ENCODE measurements around the gene VPS52. TPM values are rescaled to one million over a fixed set of nuclear protein-coding genes. Genes with fewer than 3 reads are reported as not detected.

Gene VPS52
- total RNA-seq, 1 donor from 2014 or later: 47.5 TPM

GRCh38 chr6:33211136-33211535 is 60.5 kb downstream of the VPS52 start:
- Histone ChIP-seq H3K4me1 (peaks cover 28% of the 10 kb centered on the region), H3K4me3 (no peak overlapping the region), H3K27ac (no peak overlapping the region), H3K36me3 (peaks cover 21% of the 10 kb centered on the region), H3K27me3 (no peaks in the 10 kb centered on the region), H3K9me3 (no peaks in the 10 kb centered on the region)
- TF ChIP-seq, protein P1, sequence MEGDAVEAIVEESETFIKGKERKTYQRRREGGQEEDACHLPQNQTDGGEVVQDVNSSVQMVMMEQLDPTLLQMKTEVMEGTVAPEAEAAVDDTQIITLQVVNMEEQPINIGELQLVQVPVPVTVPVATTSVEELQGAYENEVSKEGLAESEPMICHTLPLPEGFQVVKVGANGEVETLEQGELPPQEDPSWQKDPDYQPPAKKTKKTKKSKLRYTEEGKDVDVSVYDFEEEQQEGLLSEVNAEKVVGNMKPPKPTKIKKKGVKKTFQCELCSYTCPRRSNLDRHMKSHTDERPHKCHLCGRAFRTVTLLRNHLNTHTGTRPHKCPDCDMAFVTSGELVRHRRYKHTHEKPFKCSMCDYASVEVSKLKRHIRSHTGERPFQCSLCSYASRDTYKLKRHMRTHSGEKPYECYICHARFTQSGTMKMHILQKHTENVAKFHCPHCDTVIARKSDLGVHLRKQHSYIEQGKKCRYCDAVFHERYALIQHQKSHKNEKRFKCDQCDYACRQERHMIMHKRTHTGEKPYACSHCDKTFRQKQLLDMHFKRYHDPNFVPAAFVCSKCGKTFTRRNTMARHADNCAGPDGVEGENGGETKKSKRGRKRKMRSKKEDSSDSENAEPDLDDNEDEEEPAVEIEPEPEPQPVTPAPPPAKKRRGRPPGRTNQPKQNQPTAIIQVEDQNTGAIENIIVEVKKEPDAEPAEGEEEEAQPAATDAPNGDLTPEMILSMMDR (IDR thresholded peaks at IDR 0.05): no peak
- ATAC-seq (no peak), DNase-seq (no peak)
- intact Hi-C loops (cut with DNase I): no loop called here

DNA sequence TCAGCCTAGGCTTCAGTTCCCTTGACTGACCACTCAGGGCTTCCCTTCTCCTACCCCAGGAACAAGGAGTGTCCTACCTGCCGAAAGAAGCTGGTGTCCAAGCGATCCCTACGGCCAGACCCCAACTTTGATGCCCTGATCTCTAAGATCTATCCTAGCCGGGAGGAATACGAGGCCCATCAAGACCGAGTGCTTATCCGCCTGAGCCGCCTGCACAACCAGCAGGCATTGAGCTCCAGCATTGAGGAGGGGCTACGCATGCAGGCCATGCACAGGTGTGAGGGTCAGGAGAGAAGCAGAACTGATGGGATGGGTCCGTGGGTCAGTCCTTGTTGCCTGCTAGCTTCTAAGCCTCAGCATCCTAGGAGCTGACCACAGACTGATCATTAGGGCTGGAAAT is 61.8 kb downstream of the VPS52 start:
- Histone ChIP-seq H3K36me3 (peaks cover 21% of the 10 kb centered on the region), H3K27ac (no peak overlapping the region), H3K27me3 (no peaks in the 10 kb centered on the region), H3K9me3 (no peaks in the 10 kb centered on the region), H3K4me3 (no peak overlapping the region), H3K4me1 (peaks cover 36% of the 10 kb centered on the region)
- ATAC-seq (no peak), DNase-seq (no peak)
- intact Hi-C loops (cut with DNase I): no loop called here
- TF ChIP-seq, protein P1 (IDR thresholded peaks at IDR 0.05): no peak

GRCh38 chr6:33208091-33208967 is 63.3 kb downstream of the VPS52 start, which contains the start of gene RING1:
Gene RING1, plus strand, starts transcription at chr6:33208500. Its CDS starts 323 bp downstream, at chr6:33208823.
- H3K36me3 ChIP-seq: peaks cover 30% of the 10 kb centered on the region
- peaks cover 35% of the 10 kb centered on the region for H3K4me1 ChIP-seq
- intact Hi-C loops (cut with DNase I): no loop called here
- TF ChIP-seq, protein P1 (IDR thresholded peaks at IDR 0.05): no peak
- H3K9me3 ChIP-seq: no peaks in the 10 kb centered on the region
- peak within 1 kb of the TSS; percentile 96 for H3K27ac ChIP-seq
- peak within 1 kb of the TSS; percentile 97 for H3K4me3 ChIP-seq
- peak; percentile 95 for DNase-seq
- ATAC-seq: peak; percentile 87
- no peaks in the 10 kb centered on the region for H3K27me3 ChIP-seq

GRCh38 chr6:33207552-33208090 is 64.1 kb downstream of the VPS52 start:
- Histone ChIP-seq H3K4me1 (peaks cover 28% of the 10 kb centered on the region), H3K9me3 (no peaks in the 10 kb centered on the region), H3K27ac (peak overlapping the region; percentile 96), H3K36me3 (peaks cover 37% of the 10 kb centered on the region), H3K4me3 (peak overlapping the region; percentile 97), H3K27me3 (no peaks in the 10 kb centered on the region)
- ATAC-seq (peak; percentile 7), DNase-seq (peak; percentile 85)
- TF ChIP-seq, protein P1 (IDR thresholded peaks at IDR 0.05): no peak
- intact Hi-C loops (cut with DNase I): no loop called here

- TF ChIP-seq, protein P1 (IDR thresholded peaks at IDR 0.05): no peak
- peaks cover 40% of the 10 kb centered on the region for H3K36me3 ChIP-seq
- peak overlapping the region; percentile 96 for H3K27ac ChIP-seq
- H3K27me3 ChIP-seq: no peaks in the 10 kb centered on the region
- H3K4me3 ChIP-seq: peak overlapping the region; percentile 97
- ATAC-seq (no peak), DNase-seq (no peak)
- intact Hi-C loops (cut with DNase I): no loop called here
- no peaks in the 10 kb centered on the region for H3K9me3 ChIP-seq
- H3K4me1 ChIP-seq: peaks cover 32% of the 10 kb centered on the region
Measured at GRCh38 chr6:33206864-33207551, 64.7 kb downstream of the VPS52 start.
